ENCODE data around the gene CDH7. TPM values are rescaled to one million over a fixed set of nuclear protein-coding genes. Genes with fewer than 3 reads are reported as not detected.

The CDH7 gene
- total and polyA plus RNA-seq, 9 donors: under 0.01 to 0.94 (median 0.07) TPM; not detected in 2

DNA sequence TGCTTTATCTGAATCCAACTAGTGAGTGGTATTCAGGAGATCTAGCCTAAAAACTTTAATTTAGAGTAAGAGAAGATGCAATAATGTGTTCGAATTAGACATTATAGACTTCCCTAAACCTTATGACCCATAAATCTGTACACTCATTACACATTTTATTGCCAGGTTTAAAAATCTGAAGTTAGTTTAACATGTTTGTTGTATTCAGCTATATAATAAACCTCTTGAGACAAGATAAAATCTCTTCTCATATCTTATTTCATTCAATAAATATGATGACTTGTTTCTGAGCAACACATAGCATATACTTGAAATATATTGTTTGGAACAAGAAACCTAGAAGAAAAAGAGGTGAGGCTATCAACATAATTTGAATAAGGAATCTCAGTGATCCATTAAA lies 150.7 kb downstream of the CDH7 start:
- Histone ChIP-seq H3K27ac (no peak overlapping the region), H3K4me3 (no peak overlapping the region), H3K9me3 (no peaks in the 10 kb centered on the region), H3K4me1 (ENCODE audit: insufficient read depth) (no peaks in the 10 kb centered on the region), H3K27me3 (no peaks in the 10 kb centered on the region), H3K36me3 (no peaks in the 10 kb centered on the region)
- 74 to 78% (median 74%) methylated on average over 1 of the region's 1 CpG for WGBS, 3 donors
- intact Hi-C loops (cut with DNase I): no loop called here
- no peak for DNase-seq
- TF ChIP-seq, protein P1, sequence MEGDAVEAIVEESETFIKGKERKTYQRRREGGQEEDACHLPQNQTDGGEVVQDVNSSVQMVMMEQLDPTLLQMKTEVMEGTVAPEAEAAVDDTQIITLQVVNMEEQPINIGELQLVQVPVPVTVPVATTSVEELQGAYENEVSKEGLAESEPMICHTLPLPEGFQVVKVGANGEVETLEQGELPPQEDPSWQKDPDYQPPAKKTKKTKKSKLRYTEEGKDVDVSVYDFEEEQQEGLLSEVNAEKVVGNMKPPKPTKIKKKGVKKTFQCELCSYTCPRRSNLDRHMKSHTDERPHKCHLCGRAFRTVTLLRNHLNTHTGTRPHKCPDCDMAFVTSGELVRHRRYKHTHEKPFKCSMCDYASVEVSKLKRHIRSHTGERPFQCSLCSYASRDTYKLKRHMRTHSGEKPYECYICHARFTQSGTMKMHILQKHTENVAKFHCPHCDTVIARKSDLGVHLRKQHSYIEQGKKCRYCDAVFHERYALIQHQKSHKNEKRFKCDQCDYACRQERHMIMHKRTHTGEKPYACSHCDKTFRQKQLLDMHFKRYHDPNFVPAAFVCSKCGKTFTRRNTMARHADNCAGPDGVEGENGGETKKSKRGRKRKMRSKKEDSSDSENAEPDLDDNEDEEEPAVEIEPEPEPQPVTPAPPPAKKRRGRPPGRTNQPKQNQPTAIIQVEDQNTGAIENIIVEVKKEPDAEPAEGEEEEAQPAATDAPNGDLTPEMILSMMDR (IDR thresholded peaks at IDR 0.05): no peak
- TF ChIP-seq EP300 (IDR thresholded peaks at IDR 0.05): no peak
- no peak for TF ChIP-seq POLR2A (IDR thresholded peaks at IDR 0.05)

DNA sequence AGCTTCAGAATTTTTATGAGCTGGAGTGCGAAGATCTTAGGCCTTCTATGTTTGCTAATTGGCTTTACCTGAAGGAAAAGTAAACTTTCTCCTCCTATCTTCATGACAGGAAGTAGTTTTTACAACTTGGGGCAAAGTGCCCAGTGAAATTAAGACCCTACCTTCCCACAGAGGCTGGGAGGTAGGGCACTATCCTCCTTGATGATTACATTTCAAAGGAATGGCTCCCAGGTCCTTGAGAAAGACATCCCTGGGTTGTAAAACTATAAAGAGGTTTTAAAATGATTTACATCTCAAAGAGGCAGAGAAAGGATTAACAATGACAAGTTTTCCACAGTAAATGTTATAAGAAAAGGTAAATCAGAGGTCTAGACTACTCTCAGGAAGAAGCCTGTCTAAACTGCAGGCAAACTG lies 155.8 kb downstream of the CDH7 start:
- Histone ChIP-seq H3K4me3 (no peak overlapping the region), H3K9me3 (no peaks in the 10 kb centered on the region), H3K4me1 (ENCODE audit: insufficient read depth) (no peaks in the 10 kb centered on the region), H3K27ac (no peak overlapping the region), H3K36me3 (no peaks in the 10 kb centered on the region), H3K27me3 (no peaks in the 10 kb centered on the region)
- TF ChIP-seq, protein P1 (IDR thresholded peaks at IDR 0.05): no peak
- TF ChIP-seq EP300 (IDR thresholded peaks at IDR 0.05) (no peak), POLR2A (IDR thresholded peaks at IDR 0.05) (no peak)
- WGBS, 3 donors: 88 to 100% (median 90%) methylated on average over 1 of the region's 1 CpG
- no peak for DNase-seq
- intact Hi-C loops (cut with DNase I): no loop called here

DNA sequence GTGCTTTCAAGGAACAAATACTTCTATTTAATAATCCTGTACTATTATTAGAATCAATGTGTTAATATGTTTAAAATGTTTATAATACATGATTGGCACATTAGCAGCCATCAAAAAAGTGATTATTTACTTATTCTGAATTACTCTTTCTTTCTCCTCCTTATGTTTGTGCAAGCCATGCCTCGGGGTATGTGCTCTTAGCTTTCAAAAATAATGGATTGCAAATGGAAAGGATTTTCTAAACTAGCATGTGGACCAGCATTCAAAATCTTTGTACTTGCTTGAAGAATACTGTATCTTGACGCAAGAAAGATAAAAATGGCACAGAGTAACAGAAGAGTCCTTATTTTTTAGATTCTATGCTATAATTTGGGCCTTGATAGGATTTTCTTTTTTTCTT lies 156.5 kb downstream of the CDH7 start:
- Histone ChIP-seq H3K27ac (no peak overlapping the region), H3K9me3 (no peaks in the 10 kb centered on the region), H3K4me1 (ENCODE audit: insufficient read depth) (no peaks in the 10 kb centered on the region), H3K4me3 (no peak overlapping the region), H3K36me3 (no peaks in the 10 kb centered on the region), H3K27me3 (no peaks in the 10 kb centered on the region)
- WGBS, 3 donors: 58 to 60% (median 60%) methylated on average over 2 of the region's 2 CpGs
- intact Hi-C loops (cut with DNase I): no loop called here
- TF ChIP-seq POLR2A (IDR thresholded peaks at IDR 0.05) (no peak), EP300 (IDR thresholded peaks at IDR 0.05) (no peak)
- TF ChIP-seq, protein P1 (IDR thresholded peaks at IDR 0.05): no peak
- no peak for DNase-seq

DNA sequence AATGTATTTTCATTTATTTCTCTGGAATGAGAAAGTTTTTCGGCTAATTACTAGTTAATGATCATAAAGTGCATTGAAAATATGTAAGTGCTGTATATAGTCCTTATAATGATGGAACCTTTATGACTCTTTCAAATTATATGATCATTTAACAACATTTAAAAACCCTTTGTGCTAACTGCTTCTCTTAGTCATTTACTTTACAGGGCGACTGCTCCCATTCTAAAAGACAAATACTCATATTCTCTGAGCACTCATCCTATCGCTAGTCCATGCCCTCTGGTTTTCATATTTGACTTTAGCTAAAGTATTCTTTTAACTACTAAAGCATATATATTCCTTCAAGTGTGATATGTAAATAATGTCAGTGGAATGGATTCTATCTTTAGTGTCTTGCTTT lies 168.2 kb downstream of the CDH7 start:
- H3K27me3 ChIP-seq: no peaks in the 10 kb centered on the region
- H3K27ac ChIP-seq: no peak overlapping the region
- TF ChIP-seq POLR2A (IDR thresholded peaks at IDR 0.05) (no peak), EP300 (IDR thresholded peaks at IDR 0.05) (no peak)
- TF ChIP-seq, protein P1 (IDR thresholded peaks at IDR 0.05): no peak
- WGBS, 3 donors: 74 to 80% (median 75%) methylated on average over 3 of the region's 3 CpGs
- DNase-seq: no peak
- H3K36me3 ChIP-seq: no peaks in the 10 kb centered on the region
- H3K4me3 ChIP-seq: no peak overlapping the region
- no peaks in the 10 kb centered on the region for H3K9me3 ChIP-seq
- H3K4me1 ChIP-seq (ENCODE audit: insufficient read depth): no peaks in the 10 kb centered on the region
- intact Hi-C loops (cut with DNase I): no loop called here
